Keratinocyte (primary cell): Measurements from ENCODE around the gene ANKRD23. TPM values are rescaled to one million over a fixed set of nuclear protein-coding genes. Genes with fewer than 3 reads are reported as not detected.

Experiments used
- DNase-seq: peaks from one replicate; pipeline ENCODE4 v3.0.0-alpha.2; 2011; ENCODE audit warnings: low read depth, missing footprints, low spot score
- FAIRE-seq: peaks from 2 replicates; lab custom pipeline; 2011; peaks lifted over from hg19 to GRCh38; lab: Jason Lieb, UNC
- H2AFZ ChIP-seq: 2 replicates; pipeline ENCODE4 v1.6.0; 2012; ENCODE audit warnings: low read length, control low read depth, inconsistent platforms; ENCODE audit not compliant: control insufficient read depth
- H3K27ac ChIP-seq: 2 replicates; pipeline ENCODE4 v1.5.1; 2011; ENCODE audit warnings: low read length; ENCODE audit not compliant: control insufficient read depth, insufficient read depth
- H3K27me3 ChIP-seq: 3 replicates; pipeline ENCODE4 v1.6.0; 2011; ENCODE audit warnings: low read length; ENCODE audit not compliant: control insufficient read depth, insufficient read depth; ENCODE audit errors: extremely low read depth
- H3K36me3 ChIP-seq, 2 experiments: 2 replicates in 1 of 2; 3 replicates in 1 of 2; pipeline ENCODE4 v1.5.1; 2011; ENCODE audit warnings: low read length in 2 of 2, mild to moderate bottlenecking in 1 of 2; ENCODE audit not compliant: control insufficient read depth in 2 of 2, insufficient read depth in 2 of 2; ENCODE audit errors: extremely low read depth in 1 of 2
- H3K4me1 ChIP-seq: 3 replicates; pipeline ENCODE4 v1.5.1; 2011; ENCODE audit warnings: low read length; ENCODE audit not compliant: control insufficient read depth, insufficient read depth; ENCODE audit errors: extremely low read depth
- H3K4me2 ChIP-seq: 3 replicates; pipeline ENCODE4 v1.6.0; 2011; ENCODE audit warnings: low read depth, low read length; ENCODE audit not compliant: control insufficient read depth, insufficient read depth; ENCODE audit errors: extremely low read depth
- H3K4me3 ChIP-seq, 3 experiments: fragments of 200-600 bp in 1 of 3; sonication (generic) in 1 of 3; 2 replicates in 2 of 3; 3 replicates in 1 of 3; pipeline ENCODE4 v1.5.1; 2011 to 2016; ENCODE audit warnings: low read length in 3 of 3, mild to moderate bottlenecking in 3 of 3, control low read depth in 2 of 3, inconsistent platforms in 1 of 3, low read depth in 1 of 3, mixed read lengths in 1 of 3, mixed run types in 1 of 3, moderate library complexity in 1 of 3; ENCODE audit not compliant: control insufficient read depth in 2 of 3, insufficient read depth in 2 of 3; ENCODE audit errors: extremely low read depth in 1 of 3
- H3K79me2 ChIP-seq: 2 replicates; pipeline ENCODE4 v1.6.0; 2012; ENCODE audit warnings: low read length; ENCODE audit not compliant: control insufficient read depth, insufficient read depth
- H3K9ac ChIP-seq: 3 replicates; pipeline ENCODE4 v1.6.0; 2011; ENCODE audit warnings: low read length; ENCODE audit not compliant: control insufficient read depth, insufficient read depth; ENCODE audit errors: extremely low read depth
- H3K9me1 ChIP-seq: 3 replicates; pipeline ENCODE4 v1.6.0; 2011; ENCODE audit warnings: low read length; ENCODE audit not compliant: control insufficient read depth, insufficient read depth; ENCODE audit errors: extremely low read depth
- H3K9me3 ChIP-seq: 2 replicates; pipeline ENCODE4 v1.5.1; 2012; ENCODE audit warnings: low read depth, low read length; ENCODE audit not compliant: control insufficient read depth
- H4K20me1 ChIP-seq: 3 replicates; pipeline ENCODE4 v1.6.0; 2011; ENCODE audit warnings: low read length; ENCODE audit not compliant: control insufficient read depth, insufficient read depth; ENCODE audit errors: extremely low read depth
- CTCF ChIP-seq, 3 experiments: IDR thresholded peaks in 1 of 3; conservative IDR thresholded peaks in 1 of 3; optimal IDR thresholded peaks in 1 of 3; 2 replicates in 2 of 3; 3 replicates in 1 of 3; pipeline versions ENCODE3 to v1.5.1; 2011; ENCODE audit warnings: low read length in 3 of 3, mild to moderate bottlenecking in 3 of 3, moderate library complexity in 2 of 3, control low read depth in 1 of 3, inconsistent platforms in 1 of 3; ENCODE audit not compliant: insufficient read depth in 2 of 3; ENCODE audit errors: extremely low read depth in 1 of 3
- EZH2 ChIP-seq: IDR thresholded peaks from one replicate; pipeline ENCODE4 v1.6.1; 2012; ENCODE audit warnings: inconsistent platforms, mild to moderate bottlenecking, low read length, moderate library complexity
- dilution Hi-C: fragments of 300-500 bp; cut with MboI; formaldehyde crosslinking; loops from one replicate; pipeline ENCODE4 v1.7.0; 2020; ENCODE audit warnings: low sequenced_read_pairs; ENCODE audit not compliant: extremely low pct_ligation_motif_present
- polyA plus RNA-seq, 5 experiments: library from polyadenylated mRNA; depleted of rRNA in 3 of 5; stranded (reverse) in 3 of 5; stranded (forward) in 1 of 5; unstranded in 1 of 5; fragments of >200 nt; gene quantifications; 1 replicate in 1 of 5; 2 replicates in 3 of 5; 3 replicates in 1 of 5; pipeline versions ENCODE4 v1.2.1 to v1.2.3, GENCODE V29; 2011 to 2012; ENCODE audit warnings: missing spikeins in 2 of 5, low read depth in 1 of 5, low replicate concordance in 1 of 5

The ANKRD23 gene
- polyA plus RNA-seq, 1 donor (not counting 4 experiments of a cell fraction or from before 2014, with no cell fraction given) = 1.4 TPM

- H3K27ac ChIP-seq = no peak overlapping the region
- no peaks in the 10 kb centered on the region for H4K20me1 ChIP-seq
- no peak overlapping the region for H3K4me3 ChIP-seq
- FAIRE-seq = no peak
- no peak overlapping the region for H3K4me2 ChIP-seq
- no peak overlapping the region for H2AFZ ChIP-seq
- H3K36me3 ChIP-seq = no peaks in the 10 kb centered on the region
- no peaks in the 10 kb centered on the region for H3K79me2 ChIP-seq
- TF ChIP-seq CTCF (optimal IDR thresholded peaks at IDR 0.05 in 1 of 3, IDR thresholded peaks at IDR 0.05 in 1 of 3, conservative IDR thresholded peaks at IDR 0.05 in 1 of 3; ENCODE audit: extremely low read depth in 1 of 3, insufficient read depth in 2 of 3, low read length in 3 of 3) (no peak), EZH2 (no peak)
- peaks cover 51% of the 10 kb centered on the region for H3K4me1 ChIP-seq
- peaks cover 2% of the 10 kb centered on the region for H3K27me3 ChIP-seq
- dilution Hi-C loops = no loop called here
- H3K9ac ChIP-seq = no peak overlapping the region
- H3K9me3 ChIP-seq = no peaks in the 10 kb centered on the region
- no peak for DNase-seq
- no peaks in the 10 kb centered on the region for H3K9me1 ChIP-seq
Observed at GRCh38 chr2:96883306-96883705, 39.5 kb upstream of the ANKRD23 start.

- FAIRE-seq (no peak), DNase-seq (no peak)
- Histone ChIP-seq H3K4me1 (peaks cover 47% of the 10 kb centered on the region), H3K9me3 (no peaks in the 10 kb centered on the region), H3K4me2 (peak overlapping the region; percentile 46), H3K79me2 (no peaks in the 10 kb centered on the region), H4K20me1 (no peaks in the 10 kb centered on the region), H3K36me3 (no peaks in the 10 kb centered on the region), H2AFZ (peak overlapping the region; percentile 87), H3K27ac (no peak overlapping the region), H3K9me1 (no peaks in the 10 kb centered on the region), H3K9ac (peak overlapping the region; percentile 30), H3K27me3 (peaks cover 3% of the 10 kb centered on the region), H3K4me3 (no peak overlapping the region)
- no peak for TF ChIP-seq CTCF (optimal IDR thresholded peaks at IDR 0.05 in 1 of 3, IDR thresholded peaks at IDR 0.05 in 1 of 3, conservative IDR thresholded peaks at IDR 0.05 in 1 of 3; ENCODE audit: extremely low read depth in 1 of 3, insufficient read depth in 2 of 3, low read length in 3 of 3)
- no peak for TF ChIP-seq EZH2
- dilution Hi-C loops = no loop called here
Observed at GRCh38 chr2:96882906-96883305, 39.1 kb upstream of the ANKRD23 start.
